ENCODE data around the gene BEAN1. TPM values are rescaled to one million over a fixed set of nuclear protein-coding genes. Genes with fewer than 3 reads are reported as not detected.

Gene BEAN1
- polyA plus RNA-seq, 1 donor, result 1.6 TPM

GRCh38 chr16:66419527-66419926, 7.6 kb upstream of the BEAN1 start:
- DNase-seq (ENCODE audit: low read depth), result no peak

GRCh38 chr16:66420396-66420795, 6.7 kb upstream of the BEAN1 start:
- DNase-seq (ENCODE audit: low read depth), result no peak

- no peak for DNase-seq (ENCODE audit: low read depth)
Measured at GRCh38 chr16:66421891-66422290, 5.2 kb upstream of the BEAN1 start.

GRCh38 chr16:66422366-66422765, 4.7 kb upstream of the BEAN1 start:
- DNase-seq (ENCODE audit: low read depth), result no peak

GRCh38 chr16:66423177-66423576, 3.9 kb upstream of the BEAN1 start:
- DNase-seq (ENCODE audit: low read depth), result no peak

GRCh38 chr16:66425651-66426050, 1.4 kb upstream of the BEAN1 start:
- DNase-seq (ENCODE audit: low read depth), result no peak

- DNase-seq (ENCODE audit: low read depth), result no peak
Measured at GRCh38 chr16:66426112-66427035, 721 bp upstream of the BEAN1 start.

- no peak for DNase-seq (ENCODE audit: low read depth)
Measured at GRCh38 chr16:66427871-66428681, 981 bp downstream of the BEAN1 start.

GRCh38 chr16:66428682-66429251, 1.7 kb downstream of the BEAN1 start:
- no peak for DNase-seq (ENCODE audit: low read depth)

- DNase-seq (ENCODE audit: low read depth), result no peak
Measured at GRCh38 chr16:66429290-66429962, 2.3 kb downstream of the BEAN1 start.

- DNase-seq (ENCODE audit: low read depth), result no peak
Measured at GRCh38 chr16:66430214-66430613, 3.1 kb downstream of the BEAN1 start.

- no peak for DNase-seq (ENCODE audit: low read depth)
Measured at GRCh38 chr16:66431760-66432159, 4.7 kb downstream of the BEAN1 start.

- no peak for DNase-seq (ENCODE audit: low read depth)
Measured at GRCh38 chr16:66432429-66432828, 5.3 kb downstream of the BEAN1 start.

- DNase-seq (ENCODE audit: low read depth), result no peak
Measured at GRCh38 chr16:66434619-66435430, 7.7 kb downstream of the BEAN1 start.

- no peak for DNase-seq (ENCODE audit: low read depth)
Measured at GRCh38 chr16:66435896-66436295, 8.8 kb downstream of the BEAN1 start.

- DNase-seq (ENCODE audit: low read depth), result no peak
Measured at GRCh38 chr16:66437391-66437945, 10.4 kb downstream of the BEAN1 start.

- no peak for DNase-seq (ENCODE audit: low read depth)
Measured at GRCh38 chr16:66438536-66438935, 11.4 kb downstream of the BEAN1 start.

- DNase-seq (ENCODE audit: low read depth), result no peak
Measured at GRCh38 chr16:66439051-66439730, 12.1 kb downstream of the BEAN1 start.

GRCh38 chr16:66440271-66440802, 13.2 kb downstream of the BEAN1 start:
- DNase-seq (ENCODE audit: low read depth), result no peak

- no peak for DNase-seq (ENCODE audit: low read depth)
Measured at GRCh38 chr16:66440970-66441369, 13.9 kb downstream of the BEAN1 start.

All from forelimb muscle (tissue), 1 donor.